Hepatocyte (in vitro differentiated cells): ENCODE data around the gene SNCAIP.

Experiments
- CTCF ChIP-seq: fragments of 200-600 bp; sonication (generic); IDR thresholded peaks from 2 replicates; pipeline ENCODE4 v1.5.1; 2016; ENCODE audit warnings: antibody characterized with exemption, mild to moderate bottlenecking; ENCODE audit not compliant: poor library complexity
- EZH2 ChIP-seq: fragments of 200-600 bp; sonication (generic); IDR thresholded peaks from 2 replicates; pipeline ENCODE4 v1.6.1; 2016; ENCODE audit warnings: antibody characterized with exemption, mild to moderate bottlenecking, borderline replicate concordance

DNA sequence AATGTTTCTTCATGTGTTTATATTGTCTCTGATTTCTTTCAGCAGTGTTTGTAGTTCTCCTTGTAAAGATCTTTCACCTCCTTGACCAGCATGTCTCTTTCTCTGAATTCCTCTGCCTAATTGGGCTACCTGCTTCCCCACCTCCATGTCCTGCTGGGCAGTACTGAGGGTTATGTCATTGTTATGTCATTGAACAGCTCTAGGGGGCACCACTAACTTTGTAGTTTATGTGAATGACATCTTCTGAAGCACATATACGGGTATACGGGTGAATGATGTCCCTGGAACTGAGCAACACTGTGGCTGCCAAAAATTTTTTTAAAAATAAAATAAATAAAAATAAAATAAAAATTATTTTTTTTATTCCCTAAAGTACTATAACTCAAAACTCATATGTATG lies 16.9 kb upstream of the SNCAIP start:
- no peak for TF ChIP-seq CTCF
- no peak for TF ChIP-seq EZH2
